Measurements from ENCODE around the gene VAV2. TPM values are rescaled to one million over a fixed set of nuclear protein-coding genes. Genes with fewer than 3 reads are reported as not detected.
"Not testable (repeated sequence)": the region's sequence is repeated elsewhere in the genome, so short reads cannot be mapped to it uniquely, and the experiment has no call there.

The VAV2 gene
- total and polyA plus RNA-seq, 2 donors, result 9.8 to 13.7 TPM

GRCh38 chr9:133967024-133967741, 24.9 kb downstream of the VAV2 start:
- DNase-seq (ENCODE audit: extremely low spot score), result no peak
- no peak overlapping the region for H3K27ac ChIP-seq (ENCODE audit: low read depth)
- WGBS, result 82% methylated on average over 7 of the region's 7 CpGs
- no peak overlapping the region for H3K4me3 ChIP-seq (ENCODE audit: low read depth, low read length)
- no peaks in the 10 kb centered on the region for H3K4me1 ChIP-seq (ENCODE audit: insufficient read depth)
- no peaks in the 10 kb centered on the region for H3K36me3 ChIP-seq (ENCODE audit: insufficient read depth)

GRCh38 chr9:133964463-133964862, 27.7 kb downstream of the VAV2 start:
- Histone ChIP-seq H3K4me1 (ENCODE audit: insufficient read depth) (no peaks in the 10 kb centered on the region), H3K36me3 (ENCODE audit: insufficient read depth) (no peaks in the 10 kb centered on the region), H3K27ac (ENCODE audit: low read depth) (no peak overlapping the region), H3K4me3 (ENCODE audit: low read depth, low read length) (no peak overlapping the region)
- 95% methylated on average over 2 of the region's 2 CpGs for WGBS
- no peak for DNase-seq (ENCODE audit: extremely low spot score)

GRCh38 chr9:133963166-133963565, 29.0 kb downstream of the VAV2 start:
- no peak for DNase-seq (ENCODE audit: extremely low spot score)
- Histone ChIP-seq H3K36me3 (ENCODE audit: insufficient read depth) (no peaks in the 10 kb centered on the region), H3K27ac (ENCODE audit: low read depth) (no peak overlapping the region), H3K4me3 (ENCODE audit: low read depth, low read length) (no peak overlapping the region), H3K4me1 (ENCODE audit: insufficient read depth) (no peaks in the 10 kb centered on the region)
- WGBS, result 94% methylated on average over 10 of the region's 10 CpGs

GRCh38 chr9:133962341-133962740, 29.8 kb downstream of the VAV2 start:
- Histone ChIP-seq H3K4me3 (ENCODE audit: low read depth, low read length) (no peak overlapping the region), H3K27ac (ENCODE audit: low read depth) (no peak overlapping the region), H3K36me3 (ENCODE audit: insufficient read depth) (no peaks in the 10 kb centered on the region), H3K4me1 (ENCODE audit: insufficient read depth) (no peaks in the 10 kb centered on the region)
- 81% methylated on average over 7 of the region's 7 CpGs for WGBS
- DNase-seq (ENCODE audit: extremely low spot score), result no peak

- 90% methylated on average over 18 of the region's 18 CpGs for WGBS
- DNase-seq (ENCODE audit: extremely low spot score), result no peak
- no peak overlapping the region for H3K4me3 ChIP-seq (ENCODE audit: low read depth, low read length)
- H3K4me1 ChIP-seq (ENCODE audit: insufficient read depth), result no peaks in the 10 kb centered on the region
- no peaks in the 10 kb centered on the region for H3K36me3 ChIP-seq (ENCODE audit: insufficient read depth)
- H3K27ac ChIP-seq (ENCODE audit: low read depth), result no peak overlapping the region
These were observed 30.6 kb downstream of the VAV2 start for GRCh38 chr9:133961226-133962165.

GRCh38 chr9:133960568-133961129, 31.5 kb downstream of the VAV2 start:
- H3K4me3 ChIP-seq (ENCODE audit: low read depth, low read length), result no peak overlapping the region
- H3K36me3 ChIP-seq (ENCODE audit: insufficient read depth), result no peaks in the 10 kb centered on the region
- DNase-seq (ENCODE audit: extremely low spot score), result no peak
- H3K4me1 ChIP-seq (ENCODE audit: insufficient read depth), result peaks cover 1% of the 10 kb centered on the region
- no peak overlapping the region for H3K27ac ChIP-seq (ENCODE audit: low read depth)
- 77% methylated on average over 21 of the region's 21 CpGs for WGBS

- 74% methylated on average over 19 of the region's 19 CpGs for WGBS
- Histone ChIP-seq H3K4me1 (ENCODE audit: insufficient read depth) (peaks cover 1% of the 10 kb centered on the region), H3K27ac (ENCODE audit: low read depth) (no peak overlapping the region), H3K36me3 (ENCODE audit: insufficient read depth) (no peaks in the 10 kb centered on the region), H3K4me3 (ENCODE audit: low read depth, low read length) (no peak overlapping the region)
- DNase-seq (ENCODE audit: extremely low spot score), result no peak
These were observed 32.1 kb downstream of the VAV2 start for GRCh38 chr9:133959966-133960567.

- no peak for DNase-seq (ENCODE audit: extremely low spot score)
- Histone ChIP-seq H3K4me1 (ENCODE audit: insufficient read depth) (peaks cover 1% of the 10 kb centered on the region), H3K36me3 (ENCODE audit: insufficient read depth) (no peaks in the 10 kb centered on the region), H3K4me3 (ENCODE audit: low read depth, low read length) (no peak overlapping the region), H3K27ac (ENCODE audit: low read depth) (no peak overlapping the region)
- 95% methylated on average over 9 of the region's 9 CpGs for WGBS
These were observed 33.0 kb downstream of the VAV2 start for GRCh38 chr9:133959171-133959570.

- Histone ChIP-seq H3K4me1 (ENCODE audit: insufficient read depth) (peaks cover 1% of the 10 kb centered on the region), H3K36me3 (ENCODE audit: insufficient read depth) (no peaks in the 10 kb centered on the region), H3K27ac (ENCODE audit: low read depth) (no peak overlapping the region), H3K4me3 (ENCODE audit: low read depth, low read length) (no peak overlapping the region)
- WGBS, result 80% methylated on average over 6 of the region's 6 CpGs
- no peak for DNase-seq (ENCODE audit: extremely low spot score)
These were observed 33.4 kb downstream of the VAV2 start for GRCh38 chr9:133958756-133959155.

GRCh38 chr9:133957772-133958171, 34.4 kb downstream of the VAV2 start:
- not testable (repeated sequence) for DNase-seq (ENCODE audit: extremely low spot score); H3K4me1 ChIP-seq (ENCODE audit: insufficient read depth); H3K36me3 ChIP-seq (ENCODE audit: insufficient read depth); H3K4me3 ChIP-seq (ENCODE audit: low read depth, low read length); H3K27ac ChIP-seq (ENCODE audit: low read depth)
- 68% methylated on average over 3 of the region's 7 CpGs for WGBS

GRCh38 chr9:133957328-133957727, 34.8 kb downstream of the VAV2 start:
- peaks cover 1% of the 10 kb centered on the region for H3K4me1 ChIP-seq (ENCODE audit: insufficient read depth)
- 80% methylated on average over 13 of the region's 13 CpGs for WGBS
- H3K27ac ChIP-seq (ENCODE audit: low read depth), result no peak overlapping the region
- DNase-seq (ENCODE audit: extremely low spot score), result no peak
- no peak overlapping the region for H3K4me3 ChIP-seq (ENCODE audit: low read depth, low read length)
- no peaks in the 10 kb centered on the region for H3K36me3 ChIP-seq (ENCODE audit: insufficient read depth)

- no peak for DNase-seq (ENCODE audit: extremely low spot score)
- no peaks in the 10 kb centered on the region for H3K36me3 ChIP-seq (ENCODE audit: insufficient read depth)
- WGBS, result 39% methylated on average over 14 of the region's 14 CpGs
- H3K4me3 ChIP-seq (ENCODE audit: low read depth, low read length), result no peak overlapping the region
- no peak overlapping the region for H3K27ac ChIP-seq (ENCODE audit: low read depth)
- H3K4me1 ChIP-seq (ENCODE audit: insufficient read depth), result peaks cover 1% of the 10 kb centered on the region
These were observed 35.5 kb downstream of the VAV2 start for GRCh38 chr9:133956520-133957076.

GRCh38 chr9:133955821-133956411, 36.2 kb downstream of the VAV2 start:
- no peak for DNase-seq (ENCODE audit: extremely low spot score)
- no peak overlapping the region for H3K4me3 ChIP-seq (ENCODE audit: low read depth, low read length)
- H3K27ac ChIP-seq (ENCODE audit: low read depth), result no peak overlapping the region
- no peaks in the 10 kb centered on the region for H3K36me3 ChIP-seq (ENCODE audit: insufficient read depth)
- WGBS, result 19% methylated on average over 15 of the region's 15 CpGs
- peaks cover 1% of the 10 kb centered on the region for H3K4me1 ChIP-seq (ENCODE audit: insufficient read depth)

Measured in urinary bladder (tissue), 4 donors.